ENCODE measurements around the gene KRT12. TPM values are rescaled to one million over a fixed set of nuclear protein-coding genes. Genes with fewer than 3 reads are reported as not detected.

KRT12 gene
- total and polyA plus RNA-seq, 9 donors = not detected

DNA sequence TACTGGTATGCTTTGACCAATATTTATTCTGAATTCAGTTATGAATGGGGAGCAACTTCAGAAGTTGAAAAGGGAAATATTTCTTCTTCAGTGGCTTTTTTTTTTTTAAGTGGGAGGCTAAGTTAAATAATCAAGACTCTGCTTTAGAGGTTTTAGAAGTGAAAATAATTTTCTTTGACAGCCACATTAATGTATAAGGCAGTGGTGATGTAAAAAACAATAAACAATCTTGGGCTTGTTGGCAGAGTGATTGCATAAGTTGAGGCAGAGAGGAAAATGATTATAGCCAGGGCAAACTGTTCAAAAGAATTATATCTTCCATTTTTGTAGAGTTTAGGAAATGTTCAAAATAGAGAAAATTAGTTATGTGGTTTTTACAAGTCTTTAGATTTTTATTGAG is 5.4 kb upstream of the KRT12 start:
- intact Hi-C loops (cut with DNase I) = no loop called here
- Histone ChIP-seq H3K27me3 (no peaks in the 10 kb centered on the region), H3K4me1 (ENCODE audit: insufficient read depth) (no peaks in the 10 kb centered on the region), H3K9me3 (no peaks in the 10 kb centered on the region), H3K4me3 (no peak overlapping the region), H3K36me3 (no peaks in the 10 kb centered on the region), H3K27ac (no peak overlapping the region)
- TF ChIP-seq POLR2A (IDR thresholded peaks at IDR 0.05) = no peak
- TF ChIP-seq, protein P1, sequence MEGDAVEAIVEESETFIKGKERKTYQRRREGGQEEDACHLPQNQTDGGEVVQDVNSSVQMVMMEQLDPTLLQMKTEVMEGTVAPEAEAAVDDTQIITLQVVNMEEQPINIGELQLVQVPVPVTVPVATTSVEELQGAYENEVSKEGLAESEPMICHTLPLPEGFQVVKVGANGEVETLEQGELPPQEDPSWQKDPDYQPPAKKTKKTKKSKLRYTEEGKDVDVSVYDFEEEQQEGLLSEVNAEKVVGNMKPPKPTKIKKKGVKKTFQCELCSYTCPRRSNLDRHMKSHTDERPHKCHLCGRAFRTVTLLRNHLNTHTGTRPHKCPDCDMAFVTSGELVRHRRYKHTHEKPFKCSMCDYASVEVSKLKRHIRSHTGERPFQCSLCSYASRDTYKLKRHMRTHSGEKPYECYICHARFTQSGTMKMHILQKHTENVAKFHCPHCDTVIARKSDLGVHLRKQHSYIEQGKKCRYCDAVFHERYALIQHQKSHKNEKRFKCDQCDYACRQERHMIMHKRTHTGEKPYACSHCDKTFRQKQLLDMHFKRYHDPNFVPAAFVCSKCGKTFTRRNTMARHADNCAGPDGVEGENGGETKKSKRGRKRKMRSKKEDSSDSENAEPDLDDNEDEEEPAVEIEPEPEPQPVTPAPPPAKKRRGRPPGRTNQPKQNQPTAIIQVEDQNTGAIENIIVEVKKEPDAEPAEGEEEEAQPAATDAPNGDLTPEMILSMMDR (IDR thresholded peaks at IDR 0.05) = no peak
- TF ChIP-seq EP300 (IDR thresholded peaks at IDR 0.05) = no peak
- DNase-seq = no peak

DNA sequence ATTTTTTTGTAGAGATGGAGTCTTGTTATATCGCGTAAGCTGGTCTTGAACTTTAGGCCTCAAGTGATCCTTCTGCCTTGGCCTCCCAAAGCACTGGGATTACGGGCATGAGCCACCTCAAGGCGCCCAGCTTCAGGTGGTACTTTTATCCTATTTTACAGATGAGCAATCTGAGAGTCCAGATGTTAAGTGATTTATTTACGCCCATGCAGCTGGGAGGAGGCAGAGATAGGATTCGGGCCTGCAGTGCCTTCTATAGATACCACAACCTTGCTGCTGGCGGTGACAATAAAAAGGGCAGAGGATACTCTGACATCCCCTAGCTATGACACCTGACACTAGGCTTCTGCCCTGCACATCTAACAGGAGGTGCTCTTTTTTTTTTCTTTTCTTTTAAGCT is 4.3 kb upstream of the KRT12 start:
- TF ChIP-seq, protein P1 (IDR thresholded peaks at IDR 0.05) = no peak
- Histone ChIP-seq H3K4me3 (no peak overlapping the region), H3K36me3 (no peaks in the 10 kb centered on the region), H3K27me3 (no peaks in the 10 kb centered on the region), H3K4me1 (ENCODE audit: insufficient read depth) (no peaks in the 10 kb centered on the region), H3K27ac (no peak overlapping the region), H3K9me3 (no peaks in the 10 kb centered on the region)
- DNase-seq = no peak
- intact Hi-C loops (cut with DNase I) = no loop called here
- WGBS, 3 donors = 95% methylated on average over 7 of the region's 7 CpGs

DNA sequence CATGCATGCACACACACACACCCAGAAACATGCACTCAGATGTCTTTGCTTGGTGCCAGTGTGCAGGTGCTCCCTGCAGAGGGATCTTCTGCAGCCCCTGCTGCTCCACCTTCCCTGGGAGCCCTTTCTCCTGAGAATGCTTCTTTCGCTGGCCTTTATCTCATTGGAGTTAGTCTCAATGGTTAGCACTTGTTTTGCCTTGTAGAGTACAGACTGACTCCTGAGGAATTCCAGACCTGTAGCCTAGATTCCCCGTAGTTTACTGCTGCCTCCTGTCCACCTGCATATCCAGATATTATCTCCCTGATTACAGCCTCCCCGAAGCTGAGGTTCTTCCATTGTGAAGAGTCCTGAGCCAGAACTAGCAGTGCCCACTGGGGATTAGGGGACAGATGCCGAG is 3.1 kb upstream of the KRT12 start:
- no peaks in the 10 kb centered on the region for H3K27me3 ChIP-seq
- intact Hi-C loops (cut with DNase I) = no loop called here
- WGBS, 3 donors = 71 to 77% (median 75%) methylated on average over 4 of the region's 4 CpGs
- no peaks in the 10 kb centered on the region for H3K36me3 ChIP-seq
- no peak overlapping the region for H3K4me3 ChIP-seq
- H3K27ac ChIP-seq = no peak overlapping the region
- DNase-seq = no peak
- no peaks in the 10 kb centered on the region for H3K9me3 ChIP-seq
- no peaks in the 10 kb centered on the region for H3K4me1 ChIP-seq (ENCODE audit: insufficient read depth)
- no peak for TF ChIP-seq POLR2A (IDR thresholded peaks at IDR 0.05)
- TF ChIP-seq, protein P1 (IDR thresholded peaks at IDR 0.05) = no peak
- no peak for TF ChIP-seq EP300 (IDR thresholded peaks at IDR 0.05)

DNA sequence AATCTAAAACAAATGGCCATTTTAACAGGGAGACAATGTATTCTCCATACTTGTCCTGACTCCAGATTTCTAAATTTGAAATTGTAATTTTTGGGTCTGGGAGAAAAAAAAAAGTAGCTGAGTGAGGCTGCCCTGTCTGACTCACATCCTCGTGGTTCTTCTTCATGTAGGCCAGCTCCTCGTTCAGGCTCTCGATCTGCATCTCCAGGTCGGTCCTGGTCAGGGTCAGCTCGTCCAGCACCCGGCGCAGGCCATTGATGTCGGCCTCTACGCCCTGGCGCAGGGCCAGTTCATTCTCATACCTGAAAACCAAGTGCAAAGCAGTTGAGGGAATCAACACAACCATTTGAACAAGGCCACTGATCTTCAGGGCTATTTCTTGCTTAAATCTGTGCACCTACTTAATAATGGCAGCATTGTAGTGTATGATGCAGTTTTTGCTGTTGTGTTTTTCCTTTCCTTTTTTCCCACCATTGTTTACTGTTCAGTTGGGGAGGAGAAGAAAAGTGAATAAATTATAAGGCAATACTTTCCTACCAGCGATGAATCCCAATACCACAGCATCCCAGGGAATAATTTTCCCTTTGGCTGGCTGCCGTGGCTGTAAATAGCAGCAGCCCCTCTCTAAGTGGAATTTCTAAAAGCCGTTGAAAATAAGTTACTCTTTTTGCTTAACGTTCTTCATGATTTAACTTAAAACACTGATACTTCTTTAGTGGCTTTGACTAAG is 2.2 kb downstream of the KRT12 start:
- no peaks in the 10 kb centered on the region for H3K9me3 ChIP-seq
- 79 to 82% (median 80%) methylated on average over 14 of the region's 14 CpGs for WGBS, 3 donors
- no peaks in the 10 kb centered on the region for H3K27me3 ChIP-seq
- DNase-seq = no peak
- intact Hi-C loops (cut with DNase I) = no loop called here
- H3K4me3 ChIP-seq = no peak overlapping the region
- no peaks in the 10 kb centered on the region for H3K4me1 ChIP-seq (ENCODE audit: insufficient read depth)
- no peak overlapping the region for H3K27ac ChIP-seq
- H3K36me3 ChIP-seq = no peaks in the 10 kb centered on the region
- TF ChIP-seq POLR2A (IDR thresholded peaks at IDR 0.05) (no peak), EP300 (IDR thresholded peaks at IDR 0.05) (no peak)
- TF ChIP-seq, protein P1 (IDR thresholded peaks at IDR 0.05) = no peak

Measured in ovary (tissue), 9 donors.